Ammon's horn (tissue), 1 donor: Measurements from ENCODE around the gene TRAK1.

Experiments used
- DNase-seq: peaks from one replicate; pipeline ENCODE4 v3.0.0-alpha.2; 2016; ENCODE audit warnings: low spot score

Gene TRAK1

DNA sequence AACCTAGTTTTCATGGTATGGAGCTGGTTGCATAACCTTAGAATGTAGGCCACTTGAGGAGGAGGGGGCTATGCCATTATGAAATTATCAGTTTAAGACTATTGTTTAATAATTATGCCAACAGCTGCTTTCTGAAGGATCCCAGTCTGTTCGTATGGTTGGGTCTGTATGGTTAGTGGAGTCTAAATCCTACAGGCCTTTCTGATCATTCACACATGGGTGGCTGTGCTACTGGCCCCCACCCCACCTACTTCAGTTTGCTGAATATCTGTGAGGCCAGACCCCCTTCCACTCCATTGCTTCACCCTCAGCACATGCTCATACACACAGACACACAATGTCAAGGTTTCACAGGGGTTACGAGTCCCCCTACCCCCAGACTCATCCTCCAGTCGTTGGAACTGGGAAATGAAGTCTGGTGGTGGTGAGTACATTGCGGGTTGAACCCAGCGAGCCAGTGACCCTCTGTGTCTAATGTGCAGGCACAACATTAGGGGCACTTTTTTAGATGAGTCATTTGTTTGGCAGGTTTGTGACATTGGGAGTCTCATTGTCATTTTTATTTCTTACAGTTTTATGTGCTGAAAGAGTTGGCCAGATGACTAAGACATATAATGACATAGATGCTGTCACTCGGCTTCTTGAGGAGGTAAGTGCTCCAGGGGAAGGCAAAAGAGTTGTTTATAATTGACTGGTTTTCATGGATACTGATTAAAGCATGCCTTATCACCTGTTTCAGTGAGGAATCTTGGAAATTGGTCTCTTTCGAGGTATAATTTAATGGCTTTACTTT is 85.3 kb downstream of the TRAK1 start:
- DNase-seq = no peak

DNA sequence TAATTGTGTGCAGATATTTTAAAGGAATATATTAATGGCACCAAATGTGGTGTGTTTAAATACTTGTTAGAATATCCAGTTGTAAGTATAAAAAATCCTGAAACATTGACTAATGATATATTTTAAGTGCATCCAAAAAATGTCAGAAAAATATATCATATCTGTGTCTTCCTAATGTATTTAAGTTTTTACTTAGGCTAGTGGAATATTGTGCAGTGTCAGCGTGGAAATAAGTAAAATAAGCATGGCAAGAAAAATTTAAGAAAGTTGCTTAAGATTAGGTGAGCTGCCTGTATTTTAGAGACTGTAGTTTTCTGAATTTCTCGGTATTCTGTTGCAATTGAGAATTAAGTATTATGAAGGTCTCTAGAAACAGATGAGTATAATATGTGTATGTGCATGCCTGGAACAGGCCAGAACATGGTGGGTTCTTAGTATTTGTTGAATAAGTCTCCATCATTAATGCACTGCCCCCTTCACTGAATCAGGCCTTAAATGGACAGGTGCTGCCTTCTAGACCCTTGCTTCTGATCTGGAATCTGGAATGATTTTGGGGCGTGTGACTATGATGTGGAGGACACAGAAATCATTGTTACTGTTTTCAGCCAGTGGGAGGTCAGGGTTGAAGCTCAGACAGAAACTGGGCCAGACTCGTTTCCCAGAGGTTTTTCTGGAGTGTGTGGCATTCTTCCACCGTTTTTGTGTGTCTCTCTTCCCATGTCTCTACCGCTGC is 86.1 kb downstream of the TRAK1 start:
- DNase-seq = no peak

DNA sequence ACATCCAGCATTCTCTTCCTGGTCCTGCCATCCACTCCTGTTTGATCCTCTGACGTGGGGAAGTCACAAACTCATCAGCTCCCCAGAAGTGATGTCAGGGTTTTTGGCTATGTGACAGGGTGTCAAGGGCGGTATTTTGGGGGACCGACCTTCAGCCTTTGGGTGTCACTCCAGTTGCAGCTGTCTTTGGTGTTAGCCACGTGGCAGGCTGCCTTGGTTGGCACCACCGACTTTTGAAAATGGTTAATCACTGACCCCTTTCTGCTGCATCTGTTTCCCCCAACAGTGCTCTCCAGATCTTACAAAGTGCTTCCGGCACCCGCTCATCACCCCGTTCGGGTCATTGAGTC is 86.6 kb downstream of the TRAK1 start:
- no peak for DNase-seq

DNA sequence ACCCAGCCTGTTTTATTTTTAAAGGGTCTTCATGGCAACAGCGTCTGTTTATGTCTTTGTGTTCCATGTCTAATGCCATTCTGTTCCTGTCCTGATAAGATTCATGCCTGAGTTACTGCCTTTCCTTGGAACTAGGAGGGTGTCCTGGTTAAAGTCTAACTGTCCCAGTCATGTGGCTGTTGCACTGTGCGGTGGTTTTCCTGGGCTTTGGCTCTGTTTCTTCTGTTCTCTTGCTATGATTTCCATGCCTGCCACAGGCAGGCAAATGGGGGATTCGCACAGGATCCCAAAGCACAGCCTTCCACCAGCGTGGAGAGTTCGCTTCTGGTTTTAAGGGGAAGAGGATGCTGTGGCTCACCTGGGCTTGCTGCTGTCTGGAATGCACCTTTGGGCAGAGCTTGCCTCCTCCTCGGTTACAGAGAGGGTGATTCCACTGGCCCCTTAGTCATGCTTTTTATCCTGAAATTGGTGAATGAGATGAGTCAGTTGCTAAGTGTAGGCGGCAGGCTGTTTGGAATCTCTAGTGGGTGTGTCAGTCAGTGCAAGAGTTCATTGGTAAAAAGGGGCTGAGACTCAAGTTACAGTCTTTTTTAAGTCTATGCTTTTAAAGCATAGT is 88.1 kb downstream of the TRAK1 start:
- peak; percentile 62 for DNase-seq

DNA sequence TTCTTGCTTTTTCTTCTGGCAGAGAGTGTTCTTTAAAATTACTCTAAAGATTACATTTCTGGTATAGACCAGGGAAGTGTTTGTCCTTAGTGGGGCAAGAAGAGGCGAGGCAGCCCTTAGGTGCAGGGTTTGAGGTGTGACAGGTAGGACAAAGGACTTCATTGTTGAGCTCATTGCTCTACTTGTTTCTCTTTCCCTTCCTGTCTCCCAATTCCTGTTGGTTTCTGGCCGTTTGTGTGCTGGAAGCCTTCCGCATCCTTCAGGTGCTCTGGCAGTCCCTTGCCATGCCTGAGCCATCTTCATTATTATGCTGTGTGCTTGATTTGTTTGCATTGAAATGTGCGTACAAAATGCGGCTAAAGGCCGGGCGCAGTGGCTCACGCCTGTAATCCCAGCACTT is 89.7 kb downstream of the TRAK1 start:
- DNase-seq = no peak

DNA sequence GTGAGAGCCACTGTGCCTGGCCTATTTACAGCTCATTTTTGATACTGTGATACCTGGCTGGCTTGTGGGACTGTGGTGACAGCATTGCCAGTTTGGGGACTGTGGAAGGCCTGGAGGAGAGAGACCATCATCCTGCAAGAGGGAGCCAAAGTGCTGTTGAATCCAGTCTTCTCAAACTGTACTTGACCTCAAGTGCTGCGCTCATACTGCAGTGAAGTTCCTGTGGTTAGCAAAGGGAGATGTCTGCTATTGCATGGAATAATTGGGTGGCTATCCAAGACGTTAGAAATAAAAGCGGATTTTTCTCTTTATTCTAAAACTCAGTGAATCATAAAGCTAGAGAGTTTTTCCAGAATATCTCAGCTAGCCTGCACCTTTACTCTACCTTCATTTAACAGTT is 91.4 kb downstream of the TRAK1 start:
- no peak for DNase-seq

DNA sequence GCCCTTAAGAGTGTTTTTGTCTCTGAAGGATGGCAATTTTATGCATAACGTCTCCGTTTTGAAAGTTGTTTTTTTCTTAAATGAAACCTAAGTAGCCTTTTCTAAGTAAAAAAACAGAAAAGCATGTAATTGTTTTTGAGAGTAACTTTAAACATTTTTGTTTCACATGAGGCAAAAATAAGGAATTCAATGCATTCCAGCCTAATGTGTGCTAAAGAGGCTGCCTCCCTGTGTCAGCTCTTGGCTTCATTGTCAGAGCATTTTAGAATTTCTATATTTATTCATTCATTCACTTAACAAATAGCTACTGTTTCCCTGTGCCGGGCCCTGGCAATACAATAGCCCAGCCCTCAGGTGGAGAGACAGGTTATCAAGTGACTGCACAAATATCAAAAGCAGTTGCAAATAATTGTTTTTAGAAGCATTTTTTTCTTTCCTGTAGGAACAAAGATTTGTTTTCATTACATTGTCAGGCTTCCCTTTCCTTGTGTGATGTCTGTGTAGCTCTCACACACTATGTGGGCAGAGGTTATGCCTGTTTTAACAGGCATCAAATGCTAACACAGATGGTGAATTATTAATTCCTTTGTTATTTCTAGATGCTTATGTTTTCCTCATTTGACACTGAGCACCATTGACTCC is 93.0 kb downstream of the TRAK1 start:
- DNase-seq = no peak

DNA sequence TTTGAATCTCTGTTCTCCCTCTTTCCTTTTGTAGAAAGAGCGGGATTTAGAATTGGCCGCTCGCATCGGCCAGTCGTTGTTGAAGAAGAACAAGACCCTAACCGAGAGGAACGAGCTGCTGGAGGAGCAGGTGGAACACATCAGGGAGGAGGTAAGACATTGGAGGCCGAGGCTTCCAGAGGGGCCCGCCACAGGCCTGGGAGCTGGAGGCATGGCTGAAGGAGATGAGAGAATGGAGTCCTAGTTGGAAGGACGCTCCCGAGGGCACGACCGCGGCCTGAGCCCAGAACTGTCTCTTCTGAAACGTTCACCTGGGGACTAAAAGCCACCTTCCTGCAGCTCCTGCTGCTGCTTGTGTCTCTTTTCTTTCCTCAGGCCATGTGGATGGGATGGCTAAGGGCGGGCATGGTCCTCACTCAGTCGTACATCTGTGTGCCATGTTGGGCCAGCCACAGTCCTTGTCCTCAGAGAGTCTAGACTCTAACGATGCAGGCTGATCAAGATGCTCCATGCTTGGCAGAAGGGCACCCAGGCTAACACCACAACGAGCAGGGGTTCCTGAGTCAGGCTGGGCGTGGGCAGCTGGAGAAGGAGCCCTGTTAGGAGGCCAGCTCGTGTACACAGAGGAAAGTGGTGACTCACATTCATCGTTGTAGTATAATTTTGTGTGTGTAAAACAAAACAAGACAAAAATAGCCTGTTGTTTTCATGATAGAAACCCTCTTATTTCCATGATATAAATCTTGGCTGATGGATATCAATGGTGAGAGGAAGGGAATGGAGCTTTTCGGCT is 93.7 kb downstream of the TRAK1 start:
- DNase-seq = no peak

DNA sequence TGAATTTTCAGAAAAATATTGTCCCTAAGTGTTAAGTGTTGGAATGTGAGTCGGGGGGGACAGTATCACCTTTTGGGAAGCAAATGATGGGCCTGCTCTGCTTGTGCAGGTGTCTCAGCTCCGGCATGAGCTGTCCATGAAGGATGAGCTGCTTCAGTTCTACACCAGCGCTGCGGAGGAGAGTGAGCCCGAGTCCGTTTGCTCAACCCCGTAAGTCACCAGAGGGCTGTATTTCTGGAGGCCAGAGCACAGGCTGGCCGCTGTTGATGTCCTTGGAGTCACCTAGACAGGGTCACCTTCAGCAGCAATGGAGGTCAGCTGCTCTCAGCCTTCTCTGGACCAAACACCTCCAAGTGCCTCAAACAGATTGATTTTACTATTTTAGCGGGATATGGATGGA is 96.8 kb downstream of the TRAK1 start:
- no peak for DNase-seq

DNA sequence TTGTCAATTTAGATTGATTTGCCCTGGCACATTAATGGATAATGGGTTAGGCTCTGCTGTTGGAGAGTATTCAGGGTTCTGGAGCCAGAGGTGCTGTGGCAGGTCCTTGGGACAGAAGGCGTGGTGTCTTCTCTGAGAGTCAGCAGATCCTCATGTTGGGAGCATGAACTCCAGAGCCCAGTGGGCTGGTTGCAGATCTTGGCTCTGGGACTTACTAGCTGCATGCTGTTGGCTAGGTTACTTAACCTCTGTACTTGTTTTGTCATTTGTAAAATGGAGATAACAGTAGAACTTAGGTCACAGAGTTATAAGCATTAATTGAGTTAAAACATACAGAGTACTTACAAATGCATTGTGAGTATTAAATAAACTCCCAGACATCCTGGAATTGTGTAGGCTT is 97.2 kb downstream of the TRAK1 start:
- DNase-seq = no peak

DNA sequence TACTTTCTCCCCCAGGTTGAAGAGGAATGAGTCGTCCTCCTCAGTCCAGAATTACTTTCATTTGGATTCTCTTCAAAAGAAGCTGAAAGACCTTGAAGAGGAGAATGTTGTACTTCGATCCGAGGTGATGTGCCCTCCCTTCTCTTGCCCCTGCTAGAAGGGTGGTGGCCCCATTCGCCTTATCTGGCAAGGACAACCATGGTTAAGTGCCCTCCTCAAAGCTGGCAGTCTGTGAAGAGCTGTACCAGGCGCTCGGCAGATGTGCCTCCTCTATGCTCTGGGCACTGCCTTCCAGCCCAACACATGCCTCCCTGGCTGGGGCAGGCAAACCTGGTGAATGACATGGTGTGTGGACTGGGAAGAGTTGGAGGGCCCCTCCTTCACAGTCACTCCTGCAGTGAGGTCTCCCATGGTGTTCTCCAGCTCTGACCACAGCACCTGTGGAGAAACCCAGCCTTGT is 97.9 kb downstream of the TRAK1 start:
- DNase-seq = no peak

DNA sequence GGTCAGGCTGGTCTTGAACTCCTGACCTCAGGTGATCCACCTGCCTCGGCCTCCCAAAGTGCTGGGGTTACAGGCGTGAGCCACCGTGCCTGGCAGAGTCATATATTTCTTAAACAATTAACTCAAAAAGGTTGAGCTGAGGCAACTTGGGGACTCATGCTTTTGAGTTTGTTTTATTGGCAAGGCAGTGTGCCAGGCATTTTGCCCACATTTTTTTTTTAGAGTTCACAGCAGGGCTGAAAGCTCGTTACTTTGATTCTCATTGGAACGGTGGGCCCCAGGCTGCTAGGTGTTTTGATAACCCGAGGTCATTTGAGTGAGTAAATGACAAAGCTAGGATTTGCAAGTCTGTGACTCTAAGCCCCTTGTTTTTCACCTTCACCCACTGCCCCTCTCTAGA is 98.6 kb downstream of the TRAK1 start:
- no peak for DNase-seq

DNA sequence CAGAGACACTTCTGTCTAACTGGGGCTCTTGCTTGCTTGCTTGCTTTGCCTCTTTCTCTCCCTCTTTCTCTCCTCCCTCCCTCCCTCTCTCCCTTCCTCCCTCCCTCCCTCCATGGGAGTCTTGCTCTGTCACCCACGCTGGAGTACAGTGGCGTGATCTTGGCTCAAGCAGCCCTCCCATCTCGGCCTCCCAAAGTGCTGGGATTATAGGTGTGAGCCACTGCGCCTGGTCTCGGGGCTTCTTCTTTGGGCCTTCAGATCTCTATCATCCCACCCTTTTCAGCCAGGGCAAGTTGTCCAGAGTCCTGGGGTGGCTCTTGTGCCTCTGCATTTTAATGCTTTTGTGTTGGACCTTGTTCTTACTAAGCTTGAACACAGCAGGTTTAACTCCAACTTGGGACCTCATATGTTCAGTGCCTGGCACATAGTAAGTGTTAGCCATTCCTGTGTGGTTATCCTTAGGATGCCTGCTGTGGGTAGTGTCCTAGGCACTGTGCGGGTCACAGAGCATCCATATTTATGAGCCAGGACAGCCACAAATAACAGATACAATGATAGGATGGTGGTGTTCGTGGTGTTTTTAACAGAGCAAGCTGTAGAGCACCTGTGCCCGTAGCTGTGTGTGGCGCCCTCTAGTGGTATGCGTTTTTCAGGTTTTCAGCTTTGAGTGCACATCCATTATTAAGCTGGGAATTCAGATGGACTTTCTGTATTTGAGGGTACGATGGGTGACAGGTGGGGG is 99.7 kb downstream of the TRAK1 start:
- DNase-seq = peak; percentile 78

DNA sequence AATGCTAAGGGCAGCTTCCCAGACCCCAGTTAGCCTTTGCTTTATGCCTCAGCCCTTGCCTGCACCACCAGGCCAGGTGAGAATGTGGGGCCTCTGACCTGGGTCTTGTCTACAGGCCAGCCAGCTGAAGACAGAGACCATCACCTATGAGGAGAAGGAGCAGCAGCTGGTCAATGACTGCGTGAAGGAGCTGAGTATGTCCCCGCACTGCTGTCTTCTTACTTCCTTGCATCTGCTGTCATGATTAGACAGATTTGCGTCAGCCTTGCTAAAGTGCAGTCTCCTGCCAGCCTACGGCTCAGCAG is 100.2 kb downstream of the TRAK1 start:
- DNase-seq = no peak

DNA sequence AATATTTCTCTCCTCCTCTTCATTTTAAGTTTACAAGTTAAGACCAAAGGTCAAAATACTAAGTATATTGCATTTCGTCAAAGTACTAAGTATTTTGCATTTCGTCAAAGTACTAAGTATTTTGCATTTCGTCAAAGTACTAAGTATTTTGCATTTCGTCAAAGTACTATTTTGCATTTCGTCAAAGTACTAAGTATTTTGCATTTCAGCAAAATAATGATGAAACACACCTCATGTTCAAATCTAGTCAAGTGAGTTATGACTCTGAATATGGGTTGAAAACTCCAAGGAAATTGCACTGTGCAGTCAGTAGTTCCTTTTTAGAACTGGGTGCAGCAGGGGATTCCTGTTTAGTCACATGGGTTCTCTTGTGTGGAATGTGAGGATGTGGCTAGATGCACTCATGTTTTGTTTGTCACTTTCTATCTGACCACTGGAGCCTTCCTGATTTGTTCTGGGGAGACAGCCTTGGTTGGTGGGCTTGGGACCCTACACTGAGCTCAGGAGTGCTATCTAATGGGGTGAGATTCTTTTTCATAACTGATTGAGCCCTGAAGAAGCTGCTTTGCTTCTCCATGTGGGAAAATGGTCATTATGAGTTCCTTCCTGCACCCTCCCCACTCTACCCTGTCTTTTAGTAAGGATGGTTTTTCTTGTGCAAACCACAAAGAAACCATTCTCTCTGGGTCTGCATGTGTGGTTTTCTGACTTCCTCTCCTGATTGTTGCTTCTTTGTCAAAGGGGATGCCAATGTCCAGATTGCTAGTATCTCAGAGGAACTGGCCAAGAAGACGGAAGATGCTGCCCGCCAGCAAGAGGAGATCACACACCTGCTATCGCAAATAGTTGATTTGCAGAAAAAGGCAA is 101.4 kb downstream of the TRAK1 start:
- peak; percentile 75 for DNase-seq

DNA sequence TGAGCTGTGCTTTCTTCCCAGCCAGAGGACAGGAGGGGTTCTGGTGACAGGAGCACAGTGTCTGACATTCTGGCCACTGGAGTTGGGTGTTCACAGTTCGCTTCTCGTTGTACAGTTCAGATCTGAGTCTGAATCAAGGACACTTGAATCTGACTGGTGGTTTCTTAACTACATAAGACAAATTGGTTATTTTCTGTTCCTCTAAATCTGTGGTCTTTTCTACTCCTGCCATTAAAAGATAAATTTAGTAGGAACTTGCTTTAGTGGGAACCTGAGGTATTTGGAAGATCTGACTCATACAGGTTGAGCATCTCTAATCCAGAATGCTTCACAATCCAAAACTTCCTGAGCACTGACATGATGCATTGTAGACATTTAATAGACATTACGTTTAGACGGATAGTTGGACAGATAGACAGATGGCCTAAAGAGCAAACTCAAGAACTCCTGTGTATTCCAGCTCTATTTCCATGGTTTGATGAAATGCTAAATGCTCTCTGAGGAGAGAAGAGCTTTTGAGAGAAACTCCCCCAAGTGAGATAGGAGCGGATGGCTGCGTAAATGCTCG is 103.9 kb downstream of the TRAK1 start:
- DNase-seq = no peak

DNA sequence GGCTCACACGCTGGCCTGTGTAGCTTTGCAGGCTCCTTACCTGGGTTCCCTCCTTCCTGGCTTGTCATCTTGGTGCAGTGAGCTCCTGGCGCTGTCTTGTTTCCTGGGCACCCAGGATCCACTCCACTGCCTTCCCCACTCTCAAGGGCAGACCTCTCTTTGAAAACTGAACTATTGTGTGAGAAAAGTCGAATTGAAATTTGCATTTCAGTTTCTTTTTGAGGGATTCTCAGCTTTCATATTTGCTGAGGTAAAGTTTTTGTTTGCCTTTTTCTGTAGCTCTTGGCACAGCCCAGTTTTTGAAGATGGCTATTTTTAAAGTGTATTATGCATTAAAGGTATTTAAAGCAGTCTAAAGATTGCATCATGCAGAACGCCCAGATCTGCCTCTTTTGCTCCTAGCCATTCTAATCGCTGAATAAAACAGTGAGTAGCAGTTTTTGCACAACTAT is 104.7 kb downstream of the TRAK1 start:
- DNase-seq = no peak

DNA sequence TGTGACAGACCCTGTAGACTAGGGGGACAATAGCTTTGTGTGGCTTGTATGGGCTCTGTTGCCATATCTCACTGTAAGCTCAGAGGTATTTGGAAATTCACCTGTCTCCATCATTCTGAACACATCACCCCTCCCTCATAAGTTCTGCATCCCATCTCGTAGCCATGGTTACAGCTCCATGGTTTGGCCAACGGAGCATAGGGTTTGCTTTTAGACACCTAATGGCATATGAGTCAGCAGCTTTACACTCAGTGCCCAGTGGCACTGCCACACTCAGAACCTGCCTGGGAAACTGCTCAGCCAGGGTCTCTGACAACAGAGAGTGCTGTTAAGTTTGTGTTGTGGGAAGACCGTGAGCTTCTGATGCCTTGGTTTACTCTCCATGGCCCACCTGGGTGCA is 107.6 kb downstream of the TRAK1 start:
- no peak for DNase-seq

DNA sequence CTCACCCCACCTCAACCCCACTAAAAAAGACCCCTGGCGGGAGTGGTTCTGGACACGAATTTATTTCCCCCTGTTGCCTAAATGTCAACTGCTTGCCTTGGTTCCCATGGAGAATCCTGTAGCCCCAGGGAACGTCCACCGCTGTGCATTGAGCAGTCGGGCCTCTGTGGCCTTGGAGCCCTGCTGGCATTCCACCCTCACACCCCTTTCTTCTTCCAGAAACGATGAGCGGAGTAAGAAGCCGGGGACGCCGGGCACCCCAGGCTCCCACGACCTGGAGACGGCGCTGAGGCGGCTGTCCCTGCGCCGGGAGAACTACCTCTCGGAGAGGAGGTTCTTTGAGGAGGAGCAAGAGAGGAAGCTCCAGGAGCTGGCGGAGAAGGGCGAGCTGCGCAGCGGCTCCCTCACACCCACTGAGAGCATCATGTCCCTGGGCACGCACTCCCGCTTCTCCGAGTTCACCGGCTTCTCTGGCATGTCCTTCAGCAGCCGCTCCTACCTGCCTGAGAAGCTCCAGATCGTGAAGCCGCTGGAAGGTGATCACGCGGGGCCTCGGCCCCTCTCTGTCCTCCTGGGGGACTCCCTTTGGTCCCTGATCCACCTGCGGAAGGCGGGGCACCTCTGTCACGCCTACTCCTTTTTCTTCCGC is 111.2 kb downstream of the TRAK1 start:
- DNase-seq = no peak
